ENCODE data around the gene ZSCAN20.

DNA sequence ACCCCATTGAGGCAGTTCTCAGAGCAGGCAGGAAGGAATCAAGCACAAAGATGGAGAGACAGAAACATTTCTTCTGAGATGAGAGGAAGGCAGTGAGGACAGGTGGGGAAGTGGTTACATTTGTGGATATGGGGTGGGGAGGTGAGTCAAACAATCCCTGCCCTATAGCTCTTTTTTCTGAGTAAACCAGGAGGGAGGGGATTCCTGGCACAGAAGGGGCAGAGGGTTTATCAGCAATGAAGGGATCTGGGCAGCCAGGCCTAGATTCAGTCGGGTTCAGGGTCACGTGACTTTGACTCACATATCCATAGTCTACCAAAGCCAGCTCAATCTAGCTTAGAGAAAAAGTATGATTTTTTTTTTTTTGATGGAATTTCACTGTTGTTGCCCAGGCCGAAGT, 25.9 kb upstream of the ZSCAN20 start:
- TF ChIP-seq RAD21 (IDR thresholded peaks at IDR 0.05) (no peak), SP1 (IDR thresholded peaks at IDR 0.05) (no peak)
- TF ChIP-seq, protein P1, sequence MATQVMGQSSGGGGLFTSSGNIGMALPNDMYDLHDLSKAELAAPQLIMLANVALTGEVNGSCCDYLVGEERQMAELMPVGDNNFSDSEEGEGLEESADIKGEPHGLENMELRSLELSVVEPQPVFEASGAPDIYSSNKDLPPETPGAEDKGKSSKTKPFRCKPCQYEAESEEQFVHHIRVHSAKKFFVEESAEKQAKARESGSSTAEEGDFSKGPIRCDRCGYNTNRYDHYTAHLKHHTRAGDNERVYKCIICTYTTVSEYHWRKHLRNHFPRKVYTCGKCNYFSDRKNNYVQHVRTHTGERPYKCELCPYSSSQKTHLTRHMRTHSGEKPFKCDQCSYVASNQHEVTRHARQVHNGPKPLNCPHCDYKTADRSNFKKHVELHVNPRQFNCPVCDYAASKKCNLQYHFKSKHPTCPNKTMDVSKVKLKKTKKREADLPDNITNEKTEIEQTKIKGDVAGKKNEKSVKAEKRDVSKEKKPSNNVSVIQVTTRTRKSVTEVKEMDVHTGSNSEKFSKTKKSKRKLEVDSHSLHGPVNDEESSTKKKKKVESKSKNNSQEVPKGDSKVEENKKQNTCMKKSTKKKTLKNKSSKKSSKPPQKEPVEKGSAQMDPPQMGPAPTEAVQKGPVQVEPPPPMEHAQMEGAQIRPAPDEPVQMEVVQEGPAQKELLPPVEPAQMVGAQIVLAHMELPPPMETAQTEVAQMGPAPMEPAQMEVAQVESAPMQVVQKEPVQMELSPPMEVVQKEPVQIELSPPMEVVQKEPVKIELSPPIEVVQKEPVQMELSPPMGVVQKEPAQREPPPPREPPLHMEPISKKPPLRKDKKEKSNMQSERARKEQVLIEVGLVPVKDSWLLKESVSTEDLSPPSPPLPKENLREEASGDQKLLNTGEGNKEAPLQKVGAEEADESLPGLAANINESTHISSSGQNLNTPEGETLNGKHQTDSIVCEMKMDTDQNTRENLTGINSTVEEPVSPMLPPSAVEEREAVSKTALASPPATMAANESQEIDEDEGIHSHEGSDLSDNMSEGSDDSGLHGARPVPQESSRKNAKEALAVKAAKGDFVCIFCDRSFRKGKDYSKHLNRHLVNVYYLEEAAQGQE (IDR thresholded peaks at IDR 0.05): no peak
- TF ChIP-seq, protein P2, sequence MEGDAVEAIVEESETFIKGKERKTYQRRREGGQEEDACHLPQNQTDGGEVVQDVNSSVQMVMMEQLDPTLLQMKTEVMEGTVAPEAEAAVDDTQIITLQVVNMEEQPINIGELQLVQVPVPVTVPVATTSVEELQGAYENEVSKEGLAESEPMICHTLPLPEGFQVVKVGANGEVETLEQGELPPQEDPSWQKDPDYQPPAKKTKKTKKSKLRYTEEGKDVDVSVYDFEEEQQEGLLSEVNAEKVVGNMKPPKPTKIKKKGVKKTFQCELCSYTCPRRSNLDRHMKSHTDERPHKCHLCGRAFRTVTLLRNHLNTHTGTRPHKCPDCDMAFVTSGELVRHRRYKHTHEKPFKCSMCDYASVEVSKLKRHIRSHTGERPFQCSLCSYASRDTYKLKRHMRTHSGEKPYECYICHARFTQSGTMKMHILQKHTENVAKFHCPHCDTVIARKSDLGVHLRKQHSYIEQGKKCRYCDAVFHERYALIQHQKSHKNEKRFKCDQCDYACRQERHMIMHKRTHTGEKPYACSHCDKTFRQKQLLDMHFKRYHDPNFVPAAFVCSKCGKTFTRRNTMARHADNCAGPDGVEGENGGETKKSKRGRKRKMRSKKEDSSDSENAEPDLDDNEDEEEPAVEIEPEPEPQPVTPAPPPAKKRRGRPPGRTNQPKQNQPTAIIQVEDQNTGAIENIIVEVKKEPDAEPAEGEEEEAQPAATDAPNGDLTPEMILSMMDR (IDR thresholded peaks at IDR 0.05; ENCODE audit: low read depth, low read length, missing input control): no peak
- TF ChIP-seq, protein P3, sequence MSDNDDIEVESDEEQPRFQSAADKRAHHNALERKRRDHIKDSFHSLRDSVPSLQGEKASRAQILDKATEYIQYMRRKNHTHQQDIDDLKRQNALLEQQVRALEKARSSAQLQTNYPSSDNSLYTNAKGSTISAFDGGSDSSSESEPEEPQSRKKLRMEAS (IDR thresholded peaks at IDR 0.05): no peak

Data from liver (tissue), 3 donors.